ENCODE results near the gene IQCK. TPM values are rescaled to one million over a fixed set of nuclear protein-coding genes. Genes with fewer than 3 reads are reported as not detected.

IQCK gene
- total and polyA plus RNA-seq, 5 experiments from 2014 or later, result 1.7 to 3.1 (median 2.3) TPM

GRCh38 chr16:19907161-19907992 is 189.3 kb downstream of the IQCK start:
- no peaks in the 10 kb centered on the region for H3K9me3 Mint-ChIP-seq
- POLR2A ChIA-PET, result no interaction called here
- H3K36me3 Mint-ChIP-seq, result no peaks in the 10 kb centered on the region
- ATAC-seq, result peak; percentile 99
- H3K27me3 Mint-ChIP-seq, result peaks cover 10 to 24% (median 19%) of the 10 kb centered on the region in 5 donors
- H3K27ac Mint-ChIP-seq, result peak overlapping the region in 2 of 10 donors; percentile 38 to 86
- H3K4me3 Mint-ChIP-seq, result peak overlapping the region; percentile 24 to 81 (median 69)
- DNase-seq, result peak; percentile 48 to 80 (median 65)
- peaks cover 8 to 10% (median 10%) of the 10 kb centered on the region in 4 donors for H3K4me1 Mint-ChIP-seq

Other genes starting within 250 kb of the IQCK start
- 10 to 100 TPM; 20.9 to 22.7 TPM for gene GDE1, start 196.2 kb upstream of the IQCK start, total RNA-seq
- gene GDE1, start 196.2 kb upstream of the IQCK start, polyA plus RNA-seq, result 10 to 100 TPM; 25.4 to 27.4 (median 27.0) TPM
- 10 to 100 TPM; 17.4 to 20.5 TPM for gene CCP110, start 194.3 kb upstream of the IQCK start, total RNA-seq
- 10 to 100 TPM in 1 of 3 donors, 1 to 10 TPM in 2; 7.5 to 11.3 (median 8.2) TPM for gene CCP110, start 194.3 kb upstream of the IQCK start, polyA plus RNA-seq
- gene VPS35L, start 162.6 kb upstream of the IQCK start, total RNA-seq, result 10 to 100 TPM; 45.6 to 47.8 TPM
- gene VPS35L, start 162.6 kb upstream of the IQCK start, polyA plus RNA-seq, result 10 to 100 TPM; 41.6 to 53.7 (median 44.6) TPM
- 10 to 100 TPM; 14.4 to 14.5 TPM for gene KNOP1, start within 50 bp of the IQCK start, total RNA-seq
- 10 to 100 TPM in 1 of 3 donors, 1 to 10 TPM in 2; 4.7 to 10.8 (median 7.2) TPM for gene KNOP1, start within 50 bp of the IQCK start, polyA plus RNA-seq
- gene GPRC5B, start 166.6 kb downstream of the IQCK start, total RNA-seq, result not detected
- gene GPRC5B, start 166.6 kb downstream of the IQCK start, polyA plus RNA-seq, result 1 to 10 TPM in 1 of 3 donors, under 1 TPM in 1, not detected in 1; 0.10 to 1.2 TPM

Data from naive thymus-derived CD8-positive, alpha-beta T cell (primary cell).